ENCODE results near the gene CISTR.

GRCh38 chr12:53699678-53700025, 52.1 kb downstream of the CISTR start:
- TF ChIP-seq CTCF (IDR thresholded peaks at IDR 0.05) (no peak), POLR2A (IDR thresholded peaks at IDR 0.05) (no peak)
